UCSD-AML1 (cell line): ENCODE results near the gene LPGAT1.

Source experiments
- DNase-seq: peaks from one replicate; lab custom pipeline; 2025; ENCODE audit not compliant: unreplicated experiment; lab: John Stamatoyannopoulos, UW

LPGAT1 gene

GRCh38 chr1:211829343-211830054 is 1.1 kb downstream of the LPGAT1 start:
- DNase-seq = peak; percentile 14

GRCh38 chr1:211828584-211829342 is 1.8 kb downstream of the LPGAT1 start:
- DNase-seq = no peak

- DNase-seq = no peak
These were observed 3.5 kb downstream of the LPGAT1 start for GRCh38 chr1:211827051-211827450.

DNA sequence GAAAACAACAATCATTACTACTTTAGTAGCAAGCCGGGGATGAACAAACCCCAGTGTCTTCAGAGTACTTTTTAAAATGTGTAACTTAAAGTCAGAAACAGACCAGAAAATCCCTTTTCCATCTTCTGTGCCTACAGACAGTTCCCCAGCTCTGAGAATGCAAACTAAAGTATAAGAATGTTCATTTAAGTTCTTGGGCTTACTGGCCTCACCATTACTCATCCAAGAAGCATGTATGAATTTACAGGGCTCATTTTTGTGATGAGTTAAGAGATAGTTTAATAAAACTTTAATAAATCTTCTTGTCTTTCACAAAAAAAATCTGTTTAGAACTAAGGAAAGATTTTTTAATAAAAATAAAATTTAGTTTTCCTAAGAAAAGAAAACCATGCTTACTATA is 4.6 kb downstream of the LPGAT1 start:
- DNase-seq = no peak

DNA sequence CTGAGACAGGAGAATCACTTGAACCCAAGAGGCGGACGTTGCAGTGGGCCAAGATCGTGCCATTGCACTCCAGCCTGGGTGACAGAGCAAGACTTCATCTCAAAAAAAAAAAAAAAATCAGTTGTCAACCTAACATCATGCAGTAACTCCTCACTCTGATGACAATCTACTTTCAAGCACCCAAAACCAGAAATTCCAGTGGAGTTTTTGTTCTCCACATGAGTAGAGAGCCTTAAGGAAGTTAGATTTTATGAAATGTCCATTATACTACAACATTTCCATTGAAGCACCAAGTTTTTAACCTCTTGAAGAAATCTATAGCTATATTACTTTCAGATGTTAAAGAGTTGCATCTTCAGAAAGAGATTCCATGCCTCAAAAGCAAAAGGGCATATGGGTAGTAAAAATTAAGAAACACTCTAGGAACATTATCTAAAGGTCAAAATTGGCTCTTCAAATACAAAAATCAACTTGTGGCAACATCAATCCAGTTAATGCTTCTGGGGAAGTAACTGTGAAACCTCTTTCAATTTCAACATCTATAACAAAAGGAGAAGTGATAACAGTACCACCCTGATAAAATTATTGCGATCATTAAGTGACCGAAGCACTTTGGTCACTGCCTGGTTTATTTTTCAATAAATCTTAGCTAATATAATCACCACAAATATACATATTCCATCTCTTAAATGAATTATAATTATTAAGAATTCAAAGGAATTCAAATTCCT is 7.7 kb downstream of the LPGAT1 start:
- no peak for DNase-seq

GRCh38 chr1:211816586-211816985 is 14.0 kb downstream of the LPGAT1 start:
- no peak for DNase-seq

DNA sequence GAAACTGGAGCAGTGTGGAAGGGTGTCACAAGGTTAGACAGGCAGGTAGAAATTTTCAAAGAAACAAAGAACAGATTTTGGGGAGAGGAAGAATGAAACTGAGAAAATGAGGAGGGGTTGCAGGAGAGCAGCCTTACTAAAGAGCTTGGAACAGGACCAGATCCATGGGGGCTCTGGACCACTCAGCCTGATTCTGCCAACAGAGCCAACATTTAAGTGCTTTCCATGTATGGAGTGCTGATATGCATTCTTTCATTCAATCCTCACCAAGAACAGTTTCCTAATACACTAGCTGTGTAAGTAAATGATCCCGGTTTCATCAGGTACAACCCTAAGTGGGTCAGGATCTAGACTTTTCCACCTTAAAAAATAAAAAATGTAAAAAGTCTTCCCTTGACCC is 16.2 kb downstream of the LPGAT1 start:
- no peak for DNase-seq

DNA sequence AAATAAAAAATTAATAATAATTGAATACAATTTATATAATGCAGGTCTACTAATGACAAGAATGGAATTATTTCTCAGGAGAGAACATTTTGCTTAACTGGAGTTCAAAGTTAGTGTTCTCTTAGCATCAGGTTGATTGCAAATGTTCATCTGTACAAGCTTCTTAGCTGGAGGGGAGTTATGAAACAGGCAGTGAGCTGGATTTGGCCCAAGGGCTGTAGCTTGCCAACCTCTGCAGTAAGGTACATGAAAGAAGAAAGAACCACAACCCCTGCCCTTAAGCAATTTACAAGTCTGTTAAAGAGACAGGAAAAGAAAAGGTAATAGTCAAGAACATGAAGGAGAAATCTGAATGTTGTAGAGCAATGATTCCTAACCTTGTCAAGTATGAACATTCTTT is 17.0 kb downstream of the LPGAT1 start:
- no peak for DNase-seq

GRCh38 chr1:211812584-211812983 is 18.0 kb downstream of the LPGAT1 start:
- no peak for DNase-seq

- no peak for DNase-seq
These were observed 18.7 kb downstream of the LPGAT1 start for GRCh38 chr1:211811848-211812247.

DNA sequence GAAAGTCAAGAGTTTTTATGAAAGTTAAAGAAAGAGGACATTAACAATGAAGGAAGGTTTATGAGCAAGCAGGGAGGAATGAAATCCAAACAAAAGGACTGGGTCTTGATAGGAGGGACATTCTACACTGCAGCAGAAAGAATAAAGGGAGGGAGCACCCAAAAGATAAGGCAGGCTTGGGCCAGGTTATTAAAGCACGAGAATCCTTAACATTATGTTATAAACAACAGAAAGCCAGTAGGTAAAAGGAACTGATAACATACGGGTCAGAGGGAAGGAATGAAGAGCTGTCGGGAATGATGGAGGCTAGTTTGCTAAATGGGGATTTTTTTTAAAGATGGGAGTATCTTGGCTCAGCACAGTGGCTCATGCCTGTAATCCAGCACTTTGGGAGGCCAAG is 19.4 kb downstream of the LPGAT1 start:
- DNase-seq = no peak

DNA sequence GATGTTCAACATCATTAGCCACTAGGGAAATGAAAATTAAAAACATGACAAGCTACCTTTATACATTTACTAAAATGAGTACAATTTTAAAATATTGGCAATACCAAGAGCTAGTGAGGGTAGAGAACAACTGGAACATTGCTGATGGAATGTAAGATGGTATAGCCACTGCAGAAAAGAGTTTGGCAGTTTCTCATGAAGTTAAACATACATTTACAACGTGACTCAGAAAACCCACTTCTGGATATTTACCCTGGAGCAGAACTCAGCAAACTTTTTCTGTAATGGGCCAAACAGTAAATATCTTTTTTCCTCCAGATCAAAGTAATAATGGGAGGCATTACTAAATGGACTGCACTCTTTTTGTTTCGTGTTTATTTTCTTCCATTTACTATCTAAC is 22.1 kb downstream of the LPGAT1 start:
- DNase-seq = no peak

DNA sequence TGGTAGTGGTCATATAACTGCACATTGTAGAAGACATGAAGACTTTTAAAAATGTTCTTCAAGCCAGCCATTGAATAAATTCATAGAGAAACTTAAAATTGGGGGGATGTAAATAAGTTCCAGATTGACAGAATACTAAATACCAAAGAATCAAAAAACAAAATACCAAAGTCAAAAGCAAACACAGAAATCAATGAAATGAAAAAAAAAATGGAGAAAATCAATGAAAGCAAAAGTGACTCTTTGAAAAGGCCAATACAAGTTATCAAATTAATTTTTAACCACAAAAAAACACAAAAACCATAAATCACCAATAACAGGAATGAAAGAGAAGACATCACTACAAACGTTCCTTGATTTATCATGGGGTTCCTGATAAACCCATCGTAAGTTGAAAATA is 25.6 kb downstream of the LPGAT1 start:
- no peak for DNase-seq

DNA sequence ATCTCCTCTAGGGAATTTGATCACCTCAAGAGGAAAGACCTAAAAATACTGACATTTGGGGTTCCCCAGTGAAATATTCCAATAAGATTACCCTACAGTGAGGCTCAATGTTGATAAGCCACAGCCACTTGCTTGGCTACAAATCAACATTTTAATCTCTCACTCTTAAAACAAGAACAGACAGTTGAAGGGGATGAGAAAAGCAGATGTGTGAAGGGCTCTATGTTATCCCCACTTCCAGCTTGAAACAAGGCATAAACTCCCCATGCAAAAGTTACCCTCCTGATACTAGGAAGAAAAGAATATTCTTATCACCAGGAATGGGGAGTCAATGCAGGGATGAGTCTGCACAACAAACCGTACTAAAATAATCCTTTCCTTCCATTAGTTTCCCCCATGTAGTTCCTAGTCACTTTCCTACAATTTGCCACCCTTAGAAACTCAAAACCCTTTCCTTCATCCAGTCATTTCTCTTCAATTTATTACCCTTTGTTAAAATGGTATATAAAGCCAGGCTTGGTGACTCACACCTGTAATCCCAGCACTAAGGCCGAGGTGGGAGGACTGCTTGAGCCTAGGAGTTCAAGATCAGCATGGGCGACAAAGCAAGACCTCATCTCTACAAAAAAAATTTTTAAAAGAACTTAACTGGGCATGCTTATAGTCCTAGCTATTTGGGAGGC is 29.5 kb downstream of the LPGAT1 start:
- no peak for DNase-seq

- DNase-seq = no peak
These were observed 32.6 kb downstream of the LPGAT1 start for GRCh38 chr1:211797994-211798393.

DNA sequence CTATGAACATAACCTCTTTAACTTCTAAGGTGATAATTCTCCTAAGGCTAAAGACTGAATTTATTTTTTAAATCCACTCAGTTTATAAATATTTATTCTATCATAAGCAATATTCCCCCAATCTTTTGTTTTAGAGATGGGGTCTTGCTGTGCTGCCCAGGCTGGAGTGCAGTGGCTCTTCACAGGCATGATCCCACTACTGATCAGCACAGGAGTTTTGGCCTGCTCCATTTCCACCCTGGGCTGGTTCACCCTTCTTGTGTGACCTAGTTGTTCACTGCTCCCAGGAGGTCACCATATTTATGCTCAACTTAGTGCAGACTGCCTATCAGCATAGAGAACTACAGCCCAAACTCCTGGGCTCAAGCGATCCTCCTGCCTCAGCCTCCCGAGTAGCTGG is 38.6 kb downstream of the LPGAT1 start:
- DNase-seq = no peak

GRCh38 chr1:211789641-211790464 is 40.7 kb downstream of the LPGAT1 start:
- no peak for DNase-seq

- no peak for DNase-seq
These were observed 41.9 kb downstream of the LPGAT1 start for GRCh38 chr1:211788626-211789025.

DNA sequence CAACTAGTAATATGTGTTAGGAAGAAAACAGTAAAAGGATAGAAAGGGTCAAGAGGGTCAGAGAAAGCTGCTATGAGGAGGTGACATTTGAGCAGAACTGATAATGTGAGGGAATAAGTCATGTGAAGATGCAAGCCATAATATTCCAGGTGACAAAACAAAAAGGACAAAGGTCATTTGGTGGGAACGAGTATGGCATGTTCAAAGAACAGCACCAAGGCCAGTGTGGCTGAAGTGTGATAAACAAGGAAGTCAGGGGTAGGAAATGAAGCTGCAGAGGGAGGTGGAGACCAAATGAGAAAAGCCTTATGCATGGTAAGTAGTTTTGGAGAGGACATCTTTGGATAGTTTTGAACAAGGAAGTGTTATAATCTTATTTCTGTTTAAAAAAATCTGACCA is 46.7 kb downstream of the LPGAT1 start:
- no peak for DNase-seq

GRCh38 chr1:211783266-211783665 is 47.3 kb downstream of the LPGAT1 start:
- no peak for DNase-seq

GRCh38 chr1:211781260-211781659 is 49.3 kb downstream of the LPGAT1 start:
- DNase-seq = no peak
